Midbrain (tissue), 1 donor: ENCODE measurements around the gene SECISBP2L.
"Not testable (repeated sequence)": the region's sequence is repeated elsewhere in the genome, so short reads cannot be mapped to it uniquely, and the experiment has no call there.

Experiments
- DNase-seq: peaks from one replicate; lab custom pipeline; 2025; lab: John Stamatoyannopoulos, UW

Gene SECISBP2L

GRCh38 chr15:49046220-49047102, at the start of gene SECISBP2L:
SECISBP2L (minus strand) TSS chr15:49046446; CDS start chr15:49046299, 147 bp downstream.
- peak; percentile 93 for DNase-seq

GRCh38 chr15:49094923-49095322, 48.7 kb upstream of the SECISBP2L start:
- DNase-seq: no peak

GRCh38 chr15:49093252-49094105, 47.2 kb upstream of the SECISBP2L start:
- DNase-seq: no peak

- DNase-seq: peak; percentile 37
Observed at GRCh38 chr15:49088996-49089395, 42.8 kb upstream of the SECISBP2L start.

- DNase-seq: peak; percentile 70
Observed at GRCh38 chr15:49085696-49086459, 39.6 kb upstream of the SECISBP2L start.

- DNase-seq: no peak
Observed at GRCh38 chr15:49084285-49084570, 38.0 kb upstream of the SECISBP2L start.

GRCh38 chr15:49083401-49084284, 37.4 kb upstream of the SECISBP2L start:
- DNase-seq: no peak

- DNase-seq: no peak
Observed at GRCh38 chr15:49082960-49083359, 36.7 kb upstream of the SECISBP2L start.

GRCh38 chr15:49079340-49080039, 33.2 kb upstream of the SECISBP2L start:
- no peak for DNase-seq

GRCh38 chr15:49075881-49076280, 29.6 kb upstream of the SECISBP2L start:
- DNase-seq: no peak

GRCh38 chr15:49074589-49075287, 28.5 kb upstream of the SECISBP2L start:
- DNase-seq: not testable (repeated sequence)

GRCh38 chr15:49066372-49066771, 20.1 kb upstream of the SECISBP2L start:
- DNase-seq: no peak

- DNase-seq: no peak
Observed at GRCh38 chr15:49064884-49065283, 18.6 kb upstream of the SECISBP2L start.

GRCh38 chr15:49064281-49064653, 18.0 kb upstream of the SECISBP2L start:
- DNase-seq: no peak

- DNase-seq: no peak
Observed at GRCh38 chr15:49063402-49064280, 17.4 kb upstream of the SECISBP2L start.

- DNase-seq: no peak
Observed at GRCh38 chr15:49062900-49063299, 16.7 kb upstream of the SECISBP2L start.

- no peak for DNase-seq
Observed at GRCh38 chr15:49060710-49061495, 14.7 kb upstream of the SECISBP2L start.

- no peak for DNase-seq
Observed at GRCh38 chr15:49059491-49059890, 13.2 kb upstream of the SECISBP2L start.
